Thyroid gland (tissue), 4 donors: ENCODE measurements around the gene DCHS1. TPM values are rescaled to one million over a fixed set of nuclear protein-coding genes. Genes with fewer than 3 reads are reported as not detected.

Experiments
- DNase-seq, 2 donors: peaks; one replicate each; pipeline ENCODE4 v3.0.0-alpha.2; 2019
- H3K27ac ChIP-seq, 3 donors: fragments of 200-600 bp; sonication (generic); 1 replicate in 2 of 3; 2 replicates in 1 of 3; pipeline ENCODE4 v1.5.1; 2016 to 2019; ENCODE audit warnings: mild to moderate bottlenecking in 1 of 3, moderate library complexity in 1 of 3
- H3K27me3 ChIP-seq: fragments of 200-600 bp; sonication (generic); one replicate; pipeline ENCODE4 v1.5.1; 2019
- H3K36me3 ChIP-seq, 2 donors: fragments of 200-600 bp; sonication (generic); one replicate each; pipeline ENCODE4 v1.5.1; 2016 to 2019
- H3K4me1 ChIP-seq, 2 donors: fragments of 200-600 bp; sonication (generic); one replicate each; pipeline ENCODE4 v1.5.1; 2017 to 2019
- H3K4me3 ChIP-seq, 3 donors: fragments of 200-600 bp; sonication (generic); replicated peaks in 1 of 3; 1 replicate in 2 of 3; 2 replicates in 1 of 3; pipeline ENCODE4 v1.5.1; 2016; ENCODE audit warnings: mild to moderate bottlenecking in 1 of 3
- H3K9me3 ChIP-seq: fragments of 200-600 bp; sonication (generic); one replicate; pipeline ENCODE4 v1.5.1; 2017
- POLR2A ChIP-seq, 2 donors: fragments of 450-650 bp; IDR thresholded peaks; one replicate each; pipeline ENCODE4 v1.6.1; 2017; ENCODE audit warnings: antibody characterized with exemption in 2 of 2, mild to moderate bottlenecking in 2 of 2, moderate library complexity in 1 of 2
- WGBS, 2 donors: methylation state at CpG; one replicate each; pipeline ENCODE4 v1.1.5; 2017; 5-methylcytosine and 5-hydroxymethylcytosine counted together
- intact Hi-C: fragments of 100-400 bp; cut with DNase I; formaldehyde crosslinking; loops from one replicate; pipeline ENCODE4 v1.15.1; 2023
- total RNA-seq, 4 donors: library from RNA; depleted of rRNA; stranded (reverse); fragments of >200 nt; gene quantifications; one replicate each; pipeline ENCODE4 v1.2.3, GENCODE V29; 2016
- TF ChIP-seq, protein P1 (sequence below), 6 experiments: fragments of 200-600 bp in 3 of 6; fragments of 450-650 bp in 3 of 6; sonication (generic) in 3 of 6; IDR thresholded peaks; one replicate each; pipeline ENCODE4 v1.5.1; 2016 to 2019; ENCODE audit warnings: antibody characterized with exemption in 6 of 6, mild to moderate bottlenecking in 2 of 6, inconsistent platforms in 1 of 6, moderate library complexity in 1 of 6

DCHS1 gene
- total RNA-seq, 4 donors from 2014 or later, result 5.6 to 14.4 (median 9.6) TPM

DNA sequence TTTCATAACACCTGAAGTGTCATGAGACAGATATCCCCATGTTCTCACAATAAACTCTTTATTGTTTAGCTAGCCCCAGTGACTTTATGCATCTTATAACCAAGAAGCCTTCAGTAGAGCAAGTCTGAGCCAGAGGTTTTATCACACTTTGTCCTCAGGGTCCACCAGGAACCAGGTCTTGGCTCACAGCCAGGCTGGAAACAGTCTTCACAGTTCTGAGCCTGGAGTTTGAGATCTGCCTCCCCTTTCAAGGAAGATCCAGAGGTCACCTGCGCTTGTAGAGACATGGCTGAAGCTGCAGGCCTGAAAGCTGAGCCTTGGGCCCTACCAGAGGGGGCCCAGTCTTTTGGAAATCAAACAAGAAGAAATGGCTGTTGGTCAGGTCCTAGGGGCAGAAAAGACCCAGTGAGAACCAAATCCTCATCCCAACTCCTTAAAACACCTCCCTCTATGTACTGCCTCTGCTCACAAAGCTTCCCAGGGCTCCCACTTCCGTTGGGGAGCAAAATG lies 55.7 kb downstream of the DCHS1 start:
- no peak overlapping the region for H3K4me3 ChIP-seq
- TF ChIP-seq, protein P1, sequence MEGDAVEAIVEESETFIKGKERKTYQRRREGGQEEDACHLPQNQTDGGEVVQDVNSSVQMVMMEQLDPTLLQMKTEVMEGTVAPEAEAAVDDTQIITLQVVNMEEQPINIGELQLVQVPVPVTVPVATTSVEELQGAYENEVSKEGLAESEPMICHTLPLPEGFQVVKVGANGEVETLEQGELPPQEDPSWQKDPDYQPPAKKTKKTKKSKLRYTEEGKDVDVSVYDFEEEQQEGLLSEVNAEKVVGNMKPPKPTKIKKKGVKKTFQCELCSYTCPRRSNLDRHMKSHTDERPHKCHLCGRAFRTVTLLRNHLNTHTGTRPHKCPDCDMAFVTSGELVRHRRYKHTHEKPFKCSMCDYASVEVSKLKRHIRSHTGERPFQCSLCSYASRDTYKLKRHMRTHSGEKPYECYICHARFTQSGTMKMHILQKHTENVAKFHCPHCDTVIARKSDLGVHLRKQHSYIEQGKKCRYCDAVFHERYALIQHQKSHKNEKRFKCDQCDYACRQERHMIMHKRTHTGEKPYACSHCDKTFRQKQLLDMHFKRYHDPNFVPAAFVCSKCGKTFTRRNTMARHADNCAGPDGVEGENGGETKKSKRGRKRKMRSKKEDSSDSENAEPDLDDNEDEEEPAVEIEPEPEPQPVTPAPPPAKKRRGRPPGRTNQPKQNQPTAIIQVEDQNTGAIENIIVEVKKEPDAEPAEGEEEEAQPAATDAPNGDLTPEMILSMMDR (IDR thresholded peaks at IDR 0.05), result no peak
- TF ChIP-seq POLR2A (IDR thresholded peaks at IDR 0.05), result no peak
- H3K36me3 ChIP-seq, result peaks cover 27 to 29% of the 10 kb centered on the region in 2 donors
- WGBS, 2 donors, result 97 to 100% methylated on average over 2 of the region's 2 CpGs
- DNase-seq, result no peak
- H3K27me3 ChIP-seq, result no peaks in the 10 kb centered on the region
- no peak overlapping the region for H3K27ac ChIP-seq
- peaks cover 24 to 32% of the 10 kb centered on the region in 2 donors for H3K4me1 ChIP-seq
- intact Hi-C loops, result loop anchor here (5.0 kb wide), 1 partner anchor 82 kb away; the partner anchor contains the start of gene MRPL17
- no peaks in the 10 kb centered on the region for H3K9me3 ChIP-seq

- Histone ChIP-seq H3K4me1 (peaks cover 19 to 29% of the 10 kb centered on the region in 2 donors), H3K27ac (no peak overlapping the region), H3K4me3 (no peak overlapping the region), H3K9me3 (no peaks in the 10 kb centered on the region), H3K36me3 (peaks cover 27 to 29% of the 10 kb centered on the region in 2 donors), H3K27me3 (no peaks in the 10 kb centered on the region)
- no peak for DNase-seq
- intact Hi-C loops, result no loop called here
- 85 to 96% methylated on average over 1 of the region's 1 CpG for WGBS, 2 donors
- TF ChIP-seq POLR2A (IDR thresholded peaks at IDR 0.05), result no peak
- TF ChIP-seq, protein P1 (IDR thresholded peaks at IDR 0.05), result no peak
Measured at GRCh38 chr11:6599449-6599848, 56.2 kb downstream of the DCHS1 start.

DNA sequence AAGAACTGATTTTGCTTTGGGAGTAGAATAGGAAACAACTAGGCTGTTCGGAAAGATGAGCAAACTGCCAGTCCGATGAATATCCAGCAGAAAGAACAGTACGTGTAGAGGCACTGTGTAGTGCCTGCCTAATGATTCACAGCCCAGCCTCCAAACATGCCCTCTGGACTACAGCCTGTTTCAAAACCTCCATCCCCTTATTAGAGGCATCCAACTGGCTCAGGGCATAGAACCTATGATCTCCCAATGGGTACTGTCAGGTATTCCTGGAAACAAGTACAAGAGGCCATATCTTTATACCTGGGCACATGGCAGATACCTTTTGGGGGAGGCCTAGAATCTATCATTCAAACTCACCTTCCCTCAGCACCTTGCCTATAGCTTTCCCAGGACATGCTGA lies 57.1 kb downstream of the DCHS1 start:
- no peaks in the 10 kb centered on the region for H3K9me3 ChIP-seq
- H3K36me3 ChIP-seq, result peaks cover 27 to 29% of the 10 kb centered on the region in 2 donors
- DNase-seq, result no peak
- H3K4me1 ChIP-seq, result peaks cover 19 to 29% of the 10 kb centered on the region in 2 donors
- 92 to 96% methylated on average over 3 of the region's 3 CpGs for WGBS, 2 donors
- H3K27ac ChIP-seq, result peak overlapping the region in 1 of 3 donors; percentile 52
- no peaks in the 10 kb centered on the region for H3K27me3 ChIP-seq
- H3K4me3 ChIP-seq, result no peak overlapping the region
- TF ChIP-seq, protein P1 (IDR thresholded peaks at IDR 0.05), result no peak
- TF ChIP-seq POLR2A (IDR thresholded peaks at IDR 0.05), result no peak
- intact Hi-C loops, result no loop called here

DNA sequence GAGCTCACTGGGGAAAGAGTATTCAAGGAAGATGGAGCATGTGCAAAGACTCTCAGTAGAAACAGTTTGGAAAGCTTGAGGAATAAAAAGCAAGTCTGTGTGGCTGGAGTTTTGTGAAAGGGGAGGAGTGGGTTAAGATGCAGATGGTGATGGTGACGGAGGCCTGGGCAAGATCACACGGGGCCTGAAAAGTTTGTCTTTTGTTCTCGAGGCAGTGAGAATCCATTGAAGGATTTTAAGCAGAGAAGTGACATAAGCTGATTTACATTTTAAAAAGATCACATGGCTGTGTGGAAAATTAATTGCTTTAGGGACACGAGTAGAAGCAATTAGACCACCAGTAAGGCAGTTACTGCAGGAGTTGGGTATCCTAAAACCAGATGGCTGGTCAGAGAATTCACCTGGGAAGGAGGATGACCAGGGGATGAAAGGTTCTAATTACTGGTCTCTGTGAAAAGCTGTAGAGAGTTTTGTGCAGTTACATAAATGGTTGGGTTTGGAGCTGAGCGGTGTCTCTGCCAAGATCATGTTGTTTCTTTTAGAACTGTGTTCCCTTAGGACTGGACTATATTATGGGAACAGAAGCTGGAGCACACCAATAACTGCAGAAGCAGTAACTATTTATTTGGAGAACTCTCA lies 59.3 kb downstream of the DCHS1 start:
- H3K4me1 ChIP-seq, result peaks cover 8 to 15% of the 10 kb centered on the region in 2 donors
- peaks cover 25 to 27% of the 10 kb centered on the region in 2 donors for H3K36me3 ChIP-seq
- 58 to 64% methylated on average over 5 of the region's 5 CpGs for WGBS, 2 donors
- H3K4me3 ChIP-seq, result no peak overlapping the region
- intact Hi-C loops, result no loop called here
- H3K9me3 ChIP-seq, result no peaks in the 10 kb centered on the region
- H3K27ac ChIP-seq, result peak overlapping the region; percentile 30 to 73 (median 65)
- TF ChIP-seq, protein P1 (IDR thresholded peaks at IDR 0.05), result no peak
- TF ChIP-seq POLR2A (IDR thresholded peaks at IDR 0.05), result no peak
- H3K27me3 ChIP-seq, result no peaks in the 10 kb centered on the region
- DNase-seq, result no peak

GRCh38 chr11:6594142-6594768 lies 61.4 kb downstream of the DCHS1 start:
- peaks cover 8 to 15% of the 10 kb centered on the region in 2 donors for H3K4me1 ChIP-seq
- peaks cover 4 to 8% of the 10 kb centered on the region in 2 donors for H3K36me3 ChIP-seq
- intact Hi-C loops, result no loop called here
- DNase-seq, result no peak
- no peaks in the 10 kb centered on the region for H3K27me3 ChIP-seq
- 73 to 91% methylated on average over 3 of the region's 3 CpGs for WGBS, 2 donors
- H3K27ac ChIP-seq, result no peak overlapping the region
- no peaks in the 10 kb centered on the region for H3K9me3 ChIP-seq
- TF ChIP-seq, protein P1 (IDR thresholded peaks at IDR 0.05), result no peak
- no peak for TF ChIP-seq POLR2A (IDR thresholded peaks at IDR 0.05)
- no peak overlapping the region for H3K4me3 ChIP-seq
